ENCODE measurements around the gene ARHGAP40. TPM values are rescaled to one million over a fixed set of nuclear protein-coding genes. Genes with fewer than 3 reads are reported as not detected.

Gene ARHGAP40
- total and polyA plus RNA-seq, 2 of the 4 experiments (the other 2 are of a cell fraction) = not detected

DNA sequence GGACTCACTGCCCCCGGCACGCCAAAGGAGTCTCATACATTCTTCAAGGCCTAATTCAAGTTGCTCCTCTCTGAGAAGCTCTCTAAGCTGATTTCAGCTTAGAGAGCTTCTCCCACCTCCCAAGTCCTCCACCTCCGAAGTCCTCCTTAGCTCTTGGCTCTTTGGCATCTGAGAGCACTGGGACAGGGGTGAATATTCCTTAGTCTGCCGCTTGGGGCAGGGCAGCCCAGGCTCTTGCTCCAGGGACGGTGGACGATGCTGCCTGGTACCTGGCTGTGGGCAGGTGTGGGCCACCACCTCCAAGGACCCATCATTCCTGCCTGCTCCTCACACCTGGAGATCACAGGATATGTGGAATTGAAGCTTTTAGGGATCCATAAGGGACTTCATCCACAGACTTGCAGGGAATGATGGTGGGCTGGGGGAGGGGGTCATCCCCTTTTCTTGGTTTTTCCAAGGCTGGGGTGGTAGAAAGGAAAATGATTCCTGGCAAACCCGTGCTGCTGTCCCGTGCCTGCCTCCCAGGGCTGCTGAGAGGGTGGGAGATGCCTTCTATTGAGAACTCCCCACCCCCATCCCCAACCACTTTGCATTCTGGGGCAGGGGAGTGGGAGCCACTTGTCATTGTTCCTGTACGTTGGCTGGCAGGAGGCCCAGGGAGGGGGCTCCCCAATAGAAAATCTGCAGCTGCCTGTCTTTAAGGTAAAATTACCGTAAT is 57.4 kb downstream of the ARHGAP40 start:
- H3K4me3 ChIP-seq (ENCODE audit: insufficient read depth, low read depth, low read length) = no peak overlapping the region
- no peak overlapping the region for H3K56ac ChIP-seq (ENCODE audit: extremely low read depth, insufficient read depth, low read length)
- H3K23ac ChIP-seq (ENCODE audit: low read depth, low read length) = no peak overlapping the region
- H4K20me1 ChIP-seq (ENCODE audit: insufficient read depth, low read length) = no peaks in the 10 kb centered on the region
- no peak for DNase-seq
- no peaks in the 10 kb centered on the region for H3K4me1 ChIP-seq (ENCODE audit: control insufficient read depth, insufficient read depth, low read length)
- dilution Hi-C loops (cut with HindIII; ENCODE audit: low sequenced_read_pairs, unreplicated experiment) = no loop called here
- H3K9me3 ChIP-seq (ENCODE audit: control insufficient read depth, insufficient read depth, low read length) = no peaks in the 10 kb centered on the region
- no peak overlapping the region for H3K18ac ChIP-seq (ENCODE audit: low read depth, low read length)
- no peak overlapping the region for H3K14ac ChIP-seq (replicated peaks; ENCODE audit: low read depth, low read length)
- H2BK20ac ChIP-seq (ENCODE audit: low read depth, low read length) = no peak overlapping the region
- H3K27me3 ChIP-seq (ENCODE audit: control insufficient read depth, insufficient read depth, low read length) = peaks cover 3% of the 10 kb centered on the region; the same call in 1 of the 2 replicates
- peak; percentile 71; the same call in 1 of the 2 replicates for ATAC-seq (ENCODE audit: low read depth)
- intact Hi-C loops (cut with micrococcal nuclease) = no loop called here
- no peak overlapping the region for H2BK15ac ChIP-seq (ENCODE audit: low read depth, low read length)
- no peak overlapping the region for H3K4ac ChIP-seq (ENCODE audit: low read depth, low read length)
- H2BK120ac ChIP-seq (ENCODE audit: low read depth, low read length) = no peak overlapping the region
- 7% methylated on average over 2 of the region's 10 CpGs; no CpG with 5 or more reads in 1 of the 2 experiments for WGBS, 2 experiments (ENCODE audit: extremely low coverage in 2 of 2, insufficient read length in 1 of 2)
- H2BK5ac ChIP-seq (ENCODE audit: low read depth, low read length, poor library complexity, severe bottlenecking) = no peak overlapping the region
- CTCF ChIA-PET = interaction anchor here (0.8 to 0.9 kb wide), 2 partner anchors 11 to 92 kb away, joined by 3 read pairs; no protein-coding TSS in a partner anchor
- no peak overlapping the region for H4K91ac ChIP-seq (ENCODE audit: insufficient read depth, low read depth, low read length)
- H4K8ac ChIP-seq (ENCODE audit: low read depth in 2 of 2, low read length in 2 of 2) = no peak overlapping the region
- BruUV-seq (replicated peaks) = no TSS peak
- no peak overlapping the region for H4K5ac ChIP-seq (ENCODE audit: low read depth, low read length)
- POLR2A ChIA-PET (ENCODE audit: unreplicated experiment) = no interaction called here
- H3K79me1 ChIP-seq (ENCODE audit: low read depth in 1 of 2, low read length in 2 of 2) = no peaks in the 10 kb centered on the region
- no peak overlapping the region for H3K27ac ChIP-seq (ENCODE audit: insufficient read depth, low read length)
- no peak overlapping the region for H2AK5ac ChIP-seq (ENCODE audit: low read depth, low read length)
- in situ Hi-C loops (cut with MboI; ENCODE audit: low sequenced_read_pairs) = no loop called here
- H3K36me3 ChIP-seq (ENCODE audit: control insufficient read depth, insufficient read depth, low read length) = no peaks in the 10 kb centered on the region
- no peak overlapping the region for H3K9ac ChIP-seq (ENCODE audit: low read depth, low read length)
- no peaks in the 10 kb centered on the region for H3K9me1 ChIP-seq (ENCODE audit: insufficient read depth, low read length)
- H2AK9ac ChIP-seq (replicated peaks; ENCODE audit: low read depth, low read length, poor library complexity) = no peak overlapping the region
- H2AFZ ChIP-seq (replicated peaks; ENCODE audit: low read length, poor library complexity) = no peak overlapping the region
- no peak overlapping the region for H3K4me2 ChIP-seq (ENCODE audit: low read depth, low read length)
- TF ChIP-seq, protein P1, sequence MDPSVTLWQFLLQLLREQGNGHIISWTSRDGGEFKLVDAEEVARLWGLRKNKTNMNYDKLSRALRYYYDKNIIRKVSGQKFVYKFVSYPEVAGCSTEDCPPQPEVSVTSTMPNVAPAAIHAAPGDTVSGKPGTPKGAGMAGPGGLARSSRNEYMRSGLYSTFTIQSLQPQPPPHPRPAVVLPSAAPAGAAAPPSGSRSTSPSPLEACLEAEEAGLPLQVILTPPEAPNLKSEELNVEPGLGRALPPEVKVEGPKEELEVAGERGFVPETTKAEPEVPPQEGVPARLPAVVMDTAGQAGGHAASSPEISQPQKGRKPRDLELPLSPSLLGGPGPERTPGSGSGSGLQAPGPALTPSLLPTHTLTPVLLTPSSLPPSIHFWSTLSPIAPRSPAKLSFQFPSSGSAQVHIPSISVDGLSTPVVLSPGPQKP (IDR thresholded peaks at IDR 0.05; ENCODE audit: borderline replicate concordance, low read depth, low read length) = no peak
- TF ChIP-seq RCOR1 (IDR thresholded peaks at IDR 0.05; ENCODE audit: insufficient replicate concordance, low read length) (no peak), MXI1 (IDR thresholded peaks at IDR 0.05; ENCODE audit: borderline replicate concordance, low read depth, low read length) (no peak), FOS (IDR thresholded peaks at IDR 0.05; ENCODE audit: low read depth, low read length) (no peak), MAZ (IDR thresholded peaks at IDR 0.05; ENCODE audit: borderline replicate concordance, low read depth, low read length) (no peak), BHLHE40 (IDR thresholded peaks at IDR 0.05; ENCODE audit: low read depth, low read length) (no peak), RAD21 (IDR thresholded peaks at IDR 0.05; ENCODE audit: low read length) (0 out of 2 replicates have a peak, but pooled peaks have one; percentile 8), CHD1 (IDR thresholded peaks at IDR 0.05; ENCODE audit: low read depth, low read length) (no peak), NFE2L2 (IDR thresholded peaks at IDR 0.05; ENCODE audit: low read depth, low read length) (no peak), RFX5 (IDR thresholded peaks at IDR 0.05; ENCODE audit: low read depth, low read length) (no peak), SMC3 (IDR thresholded peaks at IDR 0.05; ENCODE audit: low read depth, low read length) (no peak), CEBPB (IDR thresholded peaks at IDR 0.05; ENCODE audit: low read depth, low read length) (no peak)
- TF ChIP-seq, protein P2, sequence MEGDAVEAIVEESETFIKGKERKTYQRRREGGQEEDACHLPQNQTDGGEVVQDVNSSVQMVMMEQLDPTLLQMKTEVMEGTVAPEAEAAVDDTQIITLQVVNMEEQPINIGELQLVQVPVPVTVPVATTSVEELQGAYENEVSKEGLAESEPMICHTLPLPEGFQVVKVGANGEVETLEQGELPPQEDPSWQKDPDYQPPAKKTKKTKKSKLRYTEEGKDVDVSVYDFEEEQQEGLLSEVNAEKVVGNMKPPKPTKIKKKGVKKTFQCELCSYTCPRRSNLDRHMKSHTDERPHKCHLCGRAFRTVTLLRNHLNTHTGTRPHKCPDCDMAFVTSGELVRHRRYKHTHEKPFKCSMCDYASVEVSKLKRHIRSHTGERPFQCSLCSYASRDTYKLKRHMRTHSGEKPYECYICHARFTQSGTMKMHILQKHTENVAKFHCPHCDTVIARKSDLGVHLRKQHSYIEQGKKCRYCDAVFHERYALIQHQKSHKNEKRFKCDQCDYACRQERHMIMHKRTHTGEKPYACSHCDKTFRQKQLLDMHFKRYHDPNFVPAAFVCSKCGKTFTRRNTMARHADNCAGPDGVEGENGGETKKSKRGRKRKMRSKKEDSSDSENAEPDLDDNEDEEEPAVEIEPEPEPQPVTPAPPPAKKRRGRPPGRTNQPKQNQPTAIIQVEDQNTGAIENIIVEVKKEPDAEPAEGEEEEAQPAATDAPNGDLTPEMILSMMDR (conservative IDR thresholded peaks at IDR 0.05; ENCODE audit: low read depth, low read length) = peak; percentile 36
- TF ChIP-seq, protein P3, sequence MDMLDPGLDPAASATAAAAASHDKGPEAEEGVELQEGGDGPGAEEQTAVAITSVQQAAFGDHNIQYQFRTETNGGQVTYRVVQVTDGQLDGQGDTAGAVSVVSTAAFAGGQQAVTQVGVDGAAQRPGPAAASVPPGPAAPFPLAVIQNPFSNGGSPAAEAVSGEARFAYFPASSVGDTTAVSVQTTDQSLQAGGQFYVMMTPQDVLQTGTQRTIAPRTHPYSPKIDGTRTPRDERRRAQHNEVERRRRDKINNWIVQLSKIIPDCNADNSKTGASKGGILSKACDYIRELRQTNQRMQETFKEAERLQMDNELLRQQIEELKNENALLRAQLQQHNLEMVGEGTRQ (IDR thresholded peaks at IDR 0.05; ENCODE audit: low read depth, low read length) = no peak

Data from IMR-90 (cell line).